ENCODE results near the gene CD2AP. TPM values are rescaled to one million over a fixed set of nuclear protein-coding genes. Genes with fewer than 3 reads are reported as not detected.
"Not testable (repeated sequence)": the region's sequence is repeated elsewhere in the genome, so short reads cannot be mapped to it uniquely, and the experiment has no call there.

Gene CD2AP
- total and polyA plus RNA-seq, 3 donors from 2014 or later: 10.4 to 35.7 (median 33.5) TPM

- DNase-seq: no peak
- H3K27me3 ChIP-seq: no peaks in the 10 kb centered on the region
- H3K36me3 ChIP-seq (ENCODE audit: low read depth, missing control alignments): no peaks in the 10 kb centered on the region
- H3K27ac ChIP-seq: no peak overlapping the region
- WGBS, 2 donors: 82 to 89% methylated on average over 1 of the region's 1 CpG
- TF ChIP-seq POLR2A (IDR thresholded peaks at IDR 0.05) (no peak), CTCF (IDR thresholded peaks at IDR 0.05) (no peak)
- no peaks in the 10 kb centered on the region for H3K4me1 ChIP-seq
- intact Hi-C loops (cut with DNase I; ENCODE audit: low total_unique reads): no loop called here
- no peaks in the 10 kb centered on the region for H3K9me3 ChIP-seq
- no peak overlapping the region for H3K4me3 ChIP-seq
Observed at GRCh38 chr6:47647188-47647587, 169.6 kb downstream of the CD2AP start.

- H3K4me3 ChIP-seq; H3K27me3 ChIP-seq; DNase-seq; H3K36me3 ChIP-seq (ENCODE audit: low read depth, missing control alignments); H3K9me3 ChIP-seq; H3K27ac ChIP-seq; H3K4me1 ChIP-seq; intact Hi-C loops (cut with DNase I; ENCODE audit: low total_unique reads): not testable (repeated sequence)
- WGBS, 2 donors: 86 to 95% methylated on average over 4 of the region's 4 CpGs
Observed at GRCh38 chr6:47647626-47648025, 170.0 kb downstream of the CD2AP start.

GRCh38 chr6:47648031-47648430 is 170.4 kb downstream of the CD2AP start:
- H3K27ac ChIP-seq: no peak overlapping the region
- no peak overlapping the region for H3K4me3 ChIP-seq
- intact Hi-C loops (cut with DNase I; ENCODE audit: low total_unique reads): no loop called here
- no peaks in the 10 kb centered on the region for H3K27me3 ChIP-seq
- 74 to 80% methylated on average over 2 of the region's 2 CpGs for WGBS, 2 donors
- H3K9me3 ChIP-seq: no peaks in the 10 kb centered on the region
- TF ChIP-seq CTCF (IDR thresholded peaks at IDR 0.05) (no peak), POLR2A (IDR thresholded peaks at IDR 0.05) (no peak)
- DNase-seq: no peak
- no peaks in the 10 kb centered on the region for H3K36me3 ChIP-seq (ENCODE audit: low read depth, missing control alignments)
- no peaks in the 10 kb centered on the region for H3K4me1 ChIP-seq

- H3K4me3 ChIP-seq: no peak overlapping the region
- intact Hi-C loops (cut with DNase I; ENCODE audit: low total_unique reads): no loop called here
- 52 to 55% methylated on average over 3 of the region's 3 CpGs for WGBS, 2 donors
- H3K4me1 ChIP-seq: no peaks in the 10 kb centered on the region
- no peaks in the 10 kb centered on the region for H3K36me3 ChIP-seq (ENCODE audit: low read depth, missing control alignments)
- TF ChIP-seq POLR2A (IDR thresholded peaks at IDR 0.05): no peak
- TF ChIP-seq CTCF (IDR thresholded peaks at IDR 0.05): no peak
- H3K9me3 ChIP-seq: no peaks in the 10 kb centered on the region
- H3K27ac ChIP-seq: no peak overlapping the region
- no peak for DNase-seq
- no peaks in the 10 kb centered on the region for H3K27me3 ChIP-seq
Observed at GRCh38 chr6:47650553-47651432, 173.2 kb downstream of the CD2AP start.

GRCh38 chr6:47651505-47651944 is 173.9 kb downstream of the CD2AP start:
- Histone ChIP-seq H3K9me3 (no peaks in the 10 kb centered on the region), H3K36me3 (ENCODE audit: low read depth, missing control alignments) (no peaks in the 10 kb centered on the region), H3K4me3 (no peak overlapping the region), H3K27me3 (no peaks in the 10 kb centered on the region), H3K4me1 (no peaks in the 10 kb centered on the region), H3K27ac (no peak overlapping the region)
- WGBS, 2 donors: 44 to 57% methylated on average over 6 of the region's 6 CpGs
- DNase-seq: no peak
- TF ChIP-seq CTCF (IDR thresholded peaks at IDR 0.05): no peak
- TF ChIP-seq POLR2A (IDR thresholded peaks at IDR 0.05): no peak
- intact Hi-C loops (cut with DNase I; ENCODE audit: low total_unique reads): no loop called here
